Peyer's patch (tissue), 4 donors: ENCODE measurements around the gene PACS2. TPM values are rescaled to one million over a fixed set of nuclear protein-coding genes. Genes with fewer than 3 reads are reported as not detected.
"Not testable (repeated sequence)": the region's sequence is repeated elsewhere in the genome, so short reads cannot be mapped to it uniquely, and the experiment has no call there.

Source experiments
- DNase-seq, 3 donors: peaks; one replicate each; pipeline ENCODE4 v3.0.0-alpha.2; 2017 to 2019
- H3K27ac ChIP-seq, 4 donors: fragments of 200-600 bp; sonication (generic); one replicate each; pipeline ENCODE4 v1.5.1; 2016 to 2019
- H3K27me3 ChIP-seq, 2 donors: fragments of 200-600 bp; sonication (generic); one replicate each; pipeline ENCODE4 v1.5.1; 2019
- H3K36me3 ChIP-seq, 3 donors: fragments of 200-600 bp; sonication (generic); one replicate each; pipeline ENCODE4 v1.5.1; 2016 to 2019
- H3K4me1 ChIP-seq, 4 donors: fragments of 200-600 bp; sonication (generic); one replicate each; pipeline ENCODE4 v1.5.1; 2016 to 2019
- H3K4me3 ChIP-seq, 4 donors: fragments of 200-600 bp; sonication (generic); 1 replicate in 3 of 4; 2 replicates in 1 of 4; pipeline ENCODE4 v1.5.1; 2016 to 2019; ENCODE audit warnings: mild to moderate bottlenecking in 1 of 4
- H3K9me3 ChIP-seq, 4 donors: fragments of 200-600 bp; sonication (generic); one replicate each; pipeline ENCODE4 v1.5.1; 2016 to 2019; ENCODE audit warnings: mild to moderate bottlenecking in 1 of 4
- CTCF ChIP-seq, 6 experiments: fragments of 450-650 bp in 4 of 6; fragments of 200-600 bp in 2 of 6; sonication (generic) in 1 of 6; IDR thresholded peaks; one replicate each; pipeline ENCODE4 v1.5.1; 2017 to 2019; ENCODE audit warnings: antibody characterized with exemption in 6 of 6, mild to moderate bottlenecking in 3 of 6, moderate library complexity in 1 of 6
- POLR2A ChIP-seq, 2 donors: fragments of 450-650 bp; IDR thresholded peaks; one replicate each; pipeline ENCODE4 v1.5.1; 2017; ENCODE audit warnings: antibody characterized with exemption in 2 of 2, mild to moderate bottlenecking in 2 of 2, moderate library complexity in 2 of 2
- total RNA-seq, 4 donors: library from RNA; depleted of rRNA; stranded (reverse); fragments of >200 nt; gene quantifications; one replicate each; pipeline ENCODE4 v1.1.0, GENCODE V29; 2016

The PACS2 gene
- total RNA-seq, 4 donors from 2014 or later: 77.2 to 158 (median 126) TPM

DNA sequence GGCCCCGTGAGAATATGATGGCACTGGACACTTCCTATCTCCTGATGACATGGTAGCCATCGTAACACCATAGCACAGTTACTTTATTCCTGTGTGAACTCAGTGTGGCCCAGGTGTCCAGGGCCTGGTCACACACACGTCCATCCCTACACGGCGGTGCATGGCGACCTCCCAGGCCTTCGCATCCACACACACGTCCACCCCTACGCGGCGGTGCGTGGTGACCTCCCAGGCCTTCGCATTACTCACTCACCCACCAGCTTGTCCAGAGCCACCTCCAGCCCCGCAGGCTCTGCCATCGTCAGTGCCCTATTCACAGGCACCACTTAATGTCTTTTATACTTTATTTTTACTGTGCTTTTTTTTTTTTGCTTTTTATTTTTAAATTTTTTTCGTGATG, 44.4 kb downstream of the PACS2 start:
- Histone ChIP-seq H3K27ac (no peak overlapping the region), H3K27me3 (no peaks in the 10 kb centered on the region), H3K36me3 (peaks cover 0 to 23% (median 0%) of the 10 kb centered on the region in 3 donors), H3K9me3 (no peaks in the 10 kb centered on the region), H3K4me3 (no peak overlapping the region), H3K4me1 (no peaks in the 10 kb centered on the region)
- TF ChIP-seq POLR2A (IDR thresholded peaks at IDR 0.05): no peak
- TF ChIP-seq CTCF (IDR thresholded peaks at IDR 0.05): no peak
- no peak for DNase-seq

- H3K36me3 ChIP-seq, DNase-seq, H3K4me3 ChIP-seq, H3K27ac ChIP-seq, H3K9me3 ChIP-seq, H3K27me3 ChIP-seq, H3K4me1 ChIP-seq: not testable (repeated sequence)
These were observed 46.9 kb downstream of the PACS2 start for GRCh38 chr14:105361412-105361811.

- TF ChIP-seq POLR2A (IDR thresholded peaks at IDR 0.05): no peak
- TF ChIP-seq CTCF (IDR thresholded peaks at IDR 0.05): no peak
- peak in 2 of 3 donors; percentile 31 to 57 for DNase-seq
- H3K4me3 ChIP-seq: peak overlapping the region in 3 of 4 donors; percentile 26 to 38 (median 33)
These were observed 49.5 kb downstream of the PACS2 start for GRCh38 chr14:105363847-105364708.

GRCh38 chr14:105365101-105365500, 50.6 kb downstream of the PACS2 start:
- TF ChIP-seq CTCF (IDR thresholded peaks at IDR 0.05) (no peak), POLR2A (IDR thresholded peaks at IDR 0.05) (no peak)

More at GRCh38 chr14:105363847-105364708, 49.5 kb downstream of the PACS2 start:
- H3K9me3 ChIP-seq: no peaks in the 10 kb centered on the region
- H3K4me1 ChIP-seq: no peaks in the 10 kb centered on the region
- peaks cover 0 to 26% (median 3%) of the 10 kb centered on the region in 3 donors for H3K36me3 ChIP-seq
- H3K27ac ChIP-seq: no peak overlapping the region
- no peaks in the 10 kb centered on the region for H3K27me3 ChIP-seq

DNA sequence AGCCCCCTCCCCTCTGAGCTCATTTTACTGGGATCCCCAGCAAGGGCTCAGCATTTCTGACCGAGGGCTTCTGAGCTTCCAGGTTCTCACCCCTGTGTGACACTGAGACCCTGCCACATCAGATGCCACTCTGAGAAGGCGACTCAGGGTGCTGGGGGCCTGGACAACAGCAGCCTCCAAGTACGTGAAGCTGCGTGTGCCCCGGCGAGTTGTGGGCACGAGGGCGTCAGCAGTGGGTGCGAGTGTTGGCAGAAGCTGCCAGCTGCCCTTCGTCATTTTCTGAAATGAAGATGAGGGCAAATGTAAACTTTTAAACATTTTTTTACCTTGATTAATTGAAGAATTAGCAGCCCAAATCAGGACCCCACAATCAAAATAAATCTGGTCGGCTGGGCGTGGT, 51.1 kb downstream of the PACS2 start:
- H3K36me3 ChIP-seq: peaks cover 0 to 35% (median 3%) of the 10 kb centered on the region in 3 donors
- no peak overlapping the region for H3K4me3 ChIP-seq
- no peak overlapping the region for H3K27ac ChIP-seq
- H3K4me1 ChIP-seq: no peaks in the 10 kb centered on the region
- H3K27me3 ChIP-seq: no peaks in the 10 kb centered on the region
- no peak for TF ChIP-seq POLR2A (IDR thresholded peaks at IDR 0.05)
- no peak for TF ChIP-seq CTCF (IDR thresholded peaks at IDR 0.05)
- H3K9me3 ChIP-seq: no peaks in the 10 kb centered on the region
- no peak for DNase-seq

More at GRCh38 chr14:105365101-105365500, 50.6 kb downstream of the PACS2 start:
- H3K27ac ChIP-seq: no peak overlapping the region
- H3K27me3 ChIP-seq: no peaks in the 10 kb centered on the region
- H3K4me3 ChIP-seq: no peak overlapping the region
- DNase-seq: no peak
- H3K36me3 ChIP-seq: peaks cover 0 to 34% (median 3%) of the 10 kb centered on the region in 3 donors
- no peaks in the 10 kb centered on the region for H3K4me1 ChIP-seq
- H3K9me3 ChIP-seq: no peaks in the 10 kb centered on the region

- Histone ChIP-seq H3K4me1 (no peaks in the 10 kb centered on the region), H3K27ac (no peak overlapping the region), H3K27me3 (no peaks in the 10 kb centered on the region), H3K9me3 (no peaks in the 10 kb centered on the region), H3K4me3 (no peak overlapping the region), H3K36me3 (peaks cover 0 to 31% (median 3%) of the 10 kb centered on the region in 3 donors)
- TF ChIP-seq POLR2A (IDR thresholded peaks at IDR 0.05): no peak
- TF ChIP-seq CTCF (IDR thresholded peaks at IDR 0.05): no peak
- DNase-seq: no peak
These were observed 52.0 kb downstream of the PACS2 start for GRCh38 chr14:105366386-105367074.
